ENCODE data around the gene GPN2. TPM values are rescaled to one million over a fixed set of nuclear protein-coding genes. Genes with fewer than 3 reads are reported as not detected.

The GPN2 gene
- total and polyA plus RNA-seq, 9 of the 15 experiments (the other 6 are each of a cell fraction or from before 2014, with no cell fraction given) = 9.9 to 58.8 (median 20.4) TPM

DNA sequence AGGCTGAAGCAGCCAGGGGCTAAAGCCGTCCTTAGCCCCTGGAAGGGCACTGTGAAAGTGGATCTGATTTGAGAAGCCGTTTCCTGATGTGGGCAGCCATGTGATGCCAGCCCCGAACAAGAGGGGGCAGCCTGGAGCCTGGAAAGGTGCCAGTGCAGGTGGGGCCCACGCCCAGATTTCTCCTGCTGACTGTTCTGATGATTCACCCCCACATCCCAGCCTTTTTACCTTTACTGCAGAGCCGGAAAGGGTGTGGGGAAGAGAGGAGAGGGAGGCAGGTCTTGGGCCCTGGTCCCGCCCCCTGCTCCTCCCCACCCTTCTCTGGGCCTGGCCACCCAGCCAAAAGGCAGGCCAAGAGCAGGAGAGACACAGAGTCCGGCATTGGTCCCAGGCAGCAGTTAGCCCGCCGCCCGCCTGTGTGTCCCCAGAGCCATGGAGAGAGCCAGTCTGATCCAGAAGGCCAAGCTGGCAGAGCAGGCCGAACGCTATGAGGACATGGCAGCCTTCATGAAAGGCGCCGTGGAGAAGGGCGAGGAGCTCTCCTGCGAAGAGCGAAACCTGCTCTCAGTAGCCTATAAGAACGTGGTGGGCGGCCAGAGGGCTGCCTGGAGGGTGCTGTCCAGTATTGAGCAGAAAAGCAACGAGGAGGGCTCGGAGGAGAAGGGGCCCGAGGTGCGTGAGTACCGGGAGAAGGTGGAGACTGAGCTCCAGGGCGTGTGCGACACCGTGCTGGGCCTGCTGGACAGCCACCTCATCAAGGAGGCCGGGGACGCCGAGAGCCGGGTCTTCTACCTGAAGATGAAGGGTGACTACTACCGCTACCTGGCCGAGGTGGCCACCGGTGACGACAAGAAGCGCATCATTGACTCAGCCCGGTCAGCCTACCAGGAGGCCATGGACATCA lies 27.1 kb downstream of the GPN2 start, which contains the start of gene SFN (continued):
- TF ChIP-seq, protein P1, sequence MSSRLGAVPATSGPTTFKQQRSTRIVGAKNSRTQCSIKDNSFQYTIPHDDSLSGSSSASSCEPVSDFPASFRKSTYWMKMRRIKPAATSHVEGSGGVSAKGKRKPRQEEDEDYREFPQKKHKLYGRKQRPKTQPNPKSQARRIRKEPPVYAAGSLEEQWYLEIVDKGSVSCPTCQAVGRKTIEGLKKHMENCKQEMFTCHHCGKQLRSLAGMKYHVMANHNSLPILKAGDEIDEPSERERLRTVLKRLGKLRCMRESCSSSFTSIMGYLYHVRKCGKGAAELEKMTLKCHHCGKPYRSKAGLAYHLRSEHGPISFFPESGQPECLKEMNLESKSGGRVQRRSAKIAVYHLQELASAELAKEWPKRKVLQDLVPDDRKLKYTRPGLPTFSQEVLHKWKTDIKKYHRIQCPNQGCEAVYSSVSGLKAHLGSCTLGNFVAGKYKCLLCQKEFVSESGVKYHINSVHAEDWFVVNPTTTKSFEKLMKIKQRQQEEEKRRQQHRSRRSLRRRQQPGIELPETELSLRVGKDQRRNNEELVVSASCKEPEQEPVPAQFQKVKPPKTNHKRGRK (tag; IDR thresholded peaks at IDR 0.05) = no peak
- no peak for TF ChIP-seq CEBPG (CRISPR knock-in tag; IDR thresholded peaks at IDR 0.05)
- no peak for TF ChIP-seq CEBPG (tag; conservative IDR thresholded peaks at IDR 0.05 in 1 of 2, IDR thresholded peaks at IDR 0.05 in 1 of 2)
- no peak; the same call in 1 of the 2 replicates for TF ChIP-seq MTA1 (IDR thresholded peaks at IDR 0.05; ENCODE audit: borderline replicate concordance)
- TF ChIP-seq SRSF9 (IDR thresholded peaks at IDR 0.05; ENCODE audit: borderline replicate concordance, low read depth, low read length) = no peak
- TF ChIP-seq ZNF3 (CRISPR knock-in tag; IDR thresholded peaks at IDR 0.05) = no peak
- TF ChIP-seq, protein P2, sequence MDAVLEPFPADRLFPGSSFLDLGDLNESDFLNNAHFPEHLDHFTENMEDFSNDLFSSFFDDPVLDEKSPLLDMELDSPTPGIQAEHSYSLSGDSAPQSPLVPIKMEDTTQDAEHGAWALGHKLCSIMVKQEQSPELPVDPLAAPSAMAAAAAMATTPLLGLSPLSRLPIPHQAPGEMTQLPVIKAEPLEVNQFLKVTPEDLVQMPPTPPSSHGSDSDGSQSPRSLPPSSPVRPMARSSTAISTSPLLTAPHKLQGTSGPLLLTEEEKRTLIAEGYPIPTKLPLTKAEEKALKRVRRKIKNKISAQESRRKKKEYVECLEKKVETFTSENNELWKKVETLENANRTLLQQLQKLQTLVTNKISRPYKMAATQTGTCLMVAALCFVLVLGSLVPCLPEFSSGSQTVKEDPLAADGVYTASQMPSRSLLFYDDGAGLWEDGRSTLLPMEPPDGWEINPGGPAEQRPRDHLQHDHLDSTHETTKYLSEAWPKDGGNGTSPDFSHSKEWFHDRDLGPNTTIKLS (IDR thresholded peaks at IDR 0.05; ENCODE audit: borderline replicate concordance, low read depth) = no peak
- TF ChIP-seq DPF2 (IDR thresholded peaks at IDR 0.05) = peak; percentile 67
- TF ChIP-seq MAFK (IDR thresholded peaks at IDR 0.05; ENCODE audit: low read length) = no peak
- no peak for TF ChIP-seq ZNF586 (CRISPR knock-in tag; conservative IDR thresholded peaks at IDR 0.05)
- TF ChIP-seq SREBF1 (IDR thresholded peaks at IDR 0.05; ENCODE audit: borderline replicate concordance, low read depth, low read length) = no peak
- TF ChIP-seq DNMT1 (IDR thresholded peaks at IDR 0.05) = no peak
- TF ChIP-seq MEIS2 (IDR thresholded peaks at IDR 0.05; ENCODE audit: partially characterized antibody) = no peak
- TF ChIP-seq POLR2B (IDR thresholded peaks at IDR 0.05; ENCODE audit: low read depth, partially characterized antibody) = no peak
- no peak; the same call in 1 of the 2 replicates for TF ChIP-seq NCOA1 (IDR thresholded peaks at IDR 0.05; ENCODE audit: low read depth)
- TF ChIP-seq, protein P3, sequence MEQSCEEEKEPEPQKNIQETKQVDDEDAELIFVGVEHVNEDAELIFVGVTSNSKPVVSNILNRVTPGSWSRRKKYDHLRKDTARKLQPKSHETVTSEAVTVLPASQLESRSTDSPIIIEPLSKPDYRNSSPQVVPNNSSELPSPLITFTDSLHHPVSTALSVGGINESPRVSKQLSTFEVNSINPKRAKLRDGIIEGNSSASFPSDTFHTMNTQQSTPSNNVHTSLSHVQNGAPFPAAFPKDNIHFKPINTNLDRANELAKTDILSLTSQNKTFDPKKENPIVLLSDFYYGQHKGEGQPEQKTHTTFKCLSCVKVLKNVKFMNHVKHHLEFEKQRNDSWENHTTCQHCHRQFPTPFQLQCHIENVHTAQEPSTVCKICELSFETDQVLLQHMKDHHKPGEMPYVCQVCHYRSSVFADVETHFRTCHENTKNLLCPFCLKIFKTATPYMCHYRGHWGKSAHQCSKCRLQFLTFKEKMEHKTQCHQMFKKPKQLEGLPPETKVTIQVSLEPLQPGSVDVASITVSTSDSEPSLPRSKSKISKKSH (CRISPR knock-in tag; IDR thresholded peaks at IDR 0.05) = no peak
- no peak for TF ChIP-seq ZNF780A (CRISPR knock-in tag; IDR thresholded peaks at IDR 0.05)
- no peak for TF ChIP-seq MAZ (CRISPR knock-in tag; conservative IDR thresholded peaks at IDR 0.05 in 1 of 2, IDR thresholded peaks at IDR 0.05 in 1 of 2)
- TF ChIP-seq ZNF316 (IDR thresholded peaks at IDR 0.05) = peak; percentile 16; the same call in 1 of the 2 replicates
- TF ChIP-seq, protein P4, sequence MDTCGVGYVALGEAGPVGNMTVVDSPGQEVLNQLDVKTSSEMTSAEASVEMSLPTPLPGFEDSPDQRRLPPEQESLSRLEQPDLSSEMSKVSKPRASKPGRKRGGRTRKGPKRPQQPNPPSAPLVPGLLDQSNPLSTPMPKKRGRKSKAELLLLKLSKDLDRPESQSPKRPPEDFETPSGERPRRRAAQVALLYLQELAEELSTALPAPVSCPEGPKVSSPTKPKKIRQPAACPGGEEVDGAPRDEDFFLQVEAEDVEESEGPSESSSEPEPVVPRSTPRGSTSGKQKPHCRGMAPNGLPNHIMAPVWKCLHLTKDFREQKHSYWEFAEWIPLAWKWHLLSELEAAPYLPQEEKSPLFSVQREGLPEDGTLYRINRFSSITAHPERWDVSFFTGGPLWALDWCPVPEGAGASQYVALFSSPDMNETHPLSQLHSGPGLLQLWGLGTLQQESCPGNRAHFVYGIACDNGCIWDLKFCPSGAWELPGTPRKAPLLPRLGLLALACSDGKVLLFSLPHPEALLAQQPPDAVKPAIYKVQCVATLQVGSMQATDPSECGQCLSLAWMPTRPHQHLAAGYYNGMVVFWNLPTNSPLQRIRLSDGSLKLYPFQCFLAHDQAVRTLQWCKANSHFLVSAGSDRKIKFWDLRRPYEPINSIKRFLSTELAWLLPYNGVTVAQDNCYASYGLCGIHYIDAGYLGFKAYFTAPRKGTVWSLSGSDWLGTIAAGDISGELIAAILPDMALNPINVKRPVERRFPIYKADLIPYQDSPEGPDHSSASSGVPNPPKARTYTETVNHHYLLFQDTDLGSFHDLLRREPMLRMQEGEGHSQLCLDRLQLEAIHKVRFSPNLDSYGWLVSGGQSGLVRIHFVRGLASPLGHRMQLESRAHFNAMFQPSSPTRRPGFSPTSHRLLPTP (IDR thresholded peaks at IDR 0.05; ENCODE audit: borderline replicate concordance, extremely low read depth, insufficient read length) = no peak
- TF ChIP-seq GTF2E2 (tag; IDR thresholded peaks at IDR 0.05) = no peak

Data from K562 (cell line).